Mesothelial cell of epicardium (in vitro differentiated cells): ENCODE data around the gene SLC1A3. TPM values are rescaled to one million over a fixed set of nuclear protein-coding genes. Genes with fewer than 3 reads are reported as not detected.

ENCODE experiments used
- DNase-seq, 2 experiments: peaks; one replicate each; pipeline ENCODE4 v3.0.0; 2021; ENCODE audit warnings: low spot score in 2 of 2; ENCODE audit not compliant: unreplicated experiment in 2 of 2
- H3K27ac Mint-ChIP-seq: 2 replicates; pipeline ENCODE4 v1.8.0; 2021; ENCODE audit warnings: mixed read lengths
- H3K27me3 Mint-ChIP-seq: 2 replicates; pipeline ENCODE4 v1.8.0; 2021; ENCODE audit warnings: low read depth, mixed read lengths
- H3K36me3 Mint-ChIP-seq: 2 replicates; pipeline ENCODE4 v1.8.0; 2021; ENCODE audit warnings: mixed read lengths
- H3K4me1 Mint-ChIP-seq: 2 replicates; pipeline ENCODE4 v1.8.0; 2021; ENCODE audit warnings: mixed read lengths
- H3K4me3 Mint-ChIP-seq: 2 replicates; pipeline ENCODE4 v1.8.0; 2021; ENCODE audit warnings: mild to moderate bottlenecking, moderate library complexity, mixed read lengths
- H3K9me3 Mint-ChIP-seq: 2 replicates; pipeline ENCODE4 v1.8.0; 2021; ENCODE audit warnings: mixed read lengths
- total RNA-seq: library from RNA; stranded (reverse); gene quantifications from 3 replicates; pipeline ENCODE4 v1.2.1, GENCODE V29; 2021
- TF ChIP-seq, protein P1 (sequence below): fragments of 200-600 bp; sonication (generic); IDR thresholded peaks from one replicate; pipeline ENCODE4 v1.5.0; 2021; ENCODE audit warnings: antibody characterized with exemption; ENCODE audit not compliant: unreplicated experiment

The SLC1A3 gene
- total RNA-seq = 55.0 to 59.4 TPM (median 56.3 TPM) in 3 replicates

- H3K9me3 Mint-ChIP-seq = no peaks in the 10 kb centered on the region
- peak within 1 kb of the TSS; percentile 85 for H3K27ac Mint-ChIP-seq
- H3K27me3 Mint-ChIP-seq = no peaks in the 10 kb centered on the region
- H3K4me3 Mint-ChIP-seq = peak within 1 kb of the TSS; percentile 87
- H3K4me1 Mint-ChIP-seq = peaks cover 54% of the 10 kb centered on the region
- peak; percentile 31 to 62 for DNase-seq
- peaks cover 10% of the 10 kb centered on the region for H3K36me3 Mint-ChIP-seq
- TF ChIP-seq, protein P1, sequence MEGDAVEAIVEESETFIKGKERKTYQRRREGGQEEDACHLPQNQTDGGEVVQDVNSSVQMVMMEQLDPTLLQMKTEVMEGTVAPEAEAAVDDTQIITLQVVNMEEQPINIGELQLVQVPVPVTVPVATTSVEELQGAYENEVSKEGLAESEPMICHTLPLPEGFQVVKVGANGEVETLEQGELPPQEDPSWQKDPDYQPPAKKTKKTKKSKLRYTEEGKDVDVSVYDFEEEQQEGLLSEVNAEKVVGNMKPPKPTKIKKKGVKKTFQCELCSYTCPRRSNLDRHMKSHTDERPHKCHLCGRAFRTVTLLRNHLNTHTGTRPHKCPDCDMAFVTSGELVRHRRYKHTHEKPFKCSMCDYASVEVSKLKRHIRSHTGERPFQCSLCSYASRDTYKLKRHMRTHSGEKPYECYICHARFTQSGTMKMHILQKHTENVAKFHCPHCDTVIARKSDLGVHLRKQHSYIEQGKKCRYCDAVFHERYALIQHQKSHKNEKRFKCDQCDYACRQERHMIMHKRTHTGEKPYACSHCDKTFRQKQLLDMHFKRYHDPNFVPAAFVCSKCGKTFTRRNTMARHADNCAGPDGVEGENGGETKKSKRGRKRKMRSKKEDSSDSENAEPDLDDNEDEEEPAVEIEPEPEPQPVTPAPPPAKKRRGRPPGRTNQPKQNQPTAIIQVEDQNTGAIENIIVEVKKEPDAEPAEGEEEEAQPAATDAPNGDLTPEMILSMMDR = no peak
These were observed at the start of gene SLC1A3 for GRCh38 chr5:36606428-36607113. Gene SLC1A3, plus strand, starts transcription at chr5:36606606. Its CDS starts 1,818 bp downstream, at chr5:36608424.

GRCh38 chr5:36558641-36559040 lies 47.8 kb upstream of the SLC1A3 start:
- H3K27me3 Mint-ChIP-seq = no peaks in the 10 kb centered on the region
- H3K4me1 Mint-ChIP-seq = no peaks in the 10 kb centered on the region
- no peak overlapping the region for H3K27ac Mint-ChIP-seq

GRCh38 chr5:36561601-36562000 lies 44.8 kb upstream of the SLC1A3 start:
- peaks cover 18% of the 10 kb centered on the region for H3K9me3 Mint-ChIP-seq
- H3K4me3 Mint-ChIP-seq = no peak overlapping the region
- H3K27me3 Mint-ChIP-seq = no peaks in the 10 kb centered on the region
- peaks cover 1% of the 10 kb centered on the region for H3K36me3 Mint-ChIP-seq
- TF ChIP-seq, protein P1 = no peak
- no peak overlapping the region for H3K27ac Mint-ChIP-seq
- H3K4me1 Mint-ChIP-seq = no peaks in the 10 kb centered on the region
- no peak for DNase-seq

More at GRCh38 chr5:36558641-36559040, 47.8 kb upstream of the SLC1A3 start:
- Mint-ChIP-seq H3K4me3 (no peak overlapping the region), H3K36me3 (peaks cover 2% of the 10 kb centered on the region), H3K9me3 (peaks cover 24% of the 10 kb centered on the region)
- DNase-seq = no peak
- TF ChIP-seq, protein P1 = no peak

DNA sequence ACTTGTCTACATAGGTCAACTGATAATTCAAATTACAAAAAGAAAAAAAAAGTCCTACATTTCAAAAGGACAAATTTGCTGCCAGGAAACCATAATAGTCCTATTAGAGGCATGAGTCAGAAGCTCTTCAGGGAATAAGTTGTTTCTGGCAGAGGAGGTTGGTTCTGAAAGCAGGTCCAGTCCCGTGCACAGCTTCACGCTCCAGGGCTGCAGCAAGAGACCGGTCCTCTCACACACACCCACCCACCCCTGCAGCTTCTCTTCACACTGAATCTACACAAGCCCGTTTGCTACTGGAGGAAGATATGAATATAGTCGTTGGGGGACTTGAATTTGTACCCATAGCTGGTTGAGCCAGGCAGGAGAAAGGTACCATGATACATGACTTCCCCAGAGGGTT lies 36.9 kb upstream of the SLC1A3 start:
- DNase-seq = no peak
- Mint-ChIP-seq H3K9me3 (peaks cover 4% of the 10 kb centered on the region), H3K4me3 (no peak overlapping the region), H3K36me3 (no peaks in the 10 kb centered on the region), H3K27ac (peak overlapping the region; percentile 58), H3K4me1 (no peaks in the 10 kb centered on the region), H3K27me3 (no peaks in the 10 kb centered on the region)
- TF ChIP-seq, protein P1 = no peak

- Mint-ChIP-seq H3K27ac (peak overlapping the region; percentile 36), H3K9me3 (peaks cover 1% of the 10 kb centered on the region), H3K4me1 (peaks cover 3% of the 10 kb centered on the region), H3K36me3 (no peaks in the 10 kb centered on the region), H3K27me3 (no peaks in the 10 kb centered on the region), H3K4me3 (no peak overlapping the region)
- DNase-seq = no peak
- TF ChIP-seq, protein P1 = no peak
These were observed 35.9 kb upstream of the SLC1A3 start for GRCh38 chr5:36570301-36571095.
